GM15510 (cell line): ENCODE measurements around the gene ORC2.

Experiments
- POLR2A ChIP-seq: IDR thresholded peaks from 3 replicates; pipeline ENCODE4 v1.6.1; 2011; ENCODE audit warnings: borderline replicate concordance; ENCODE audit not compliant: insufficient read length; ENCODE audit errors: extremely low read depth

The ORC2 gene

DNA sequence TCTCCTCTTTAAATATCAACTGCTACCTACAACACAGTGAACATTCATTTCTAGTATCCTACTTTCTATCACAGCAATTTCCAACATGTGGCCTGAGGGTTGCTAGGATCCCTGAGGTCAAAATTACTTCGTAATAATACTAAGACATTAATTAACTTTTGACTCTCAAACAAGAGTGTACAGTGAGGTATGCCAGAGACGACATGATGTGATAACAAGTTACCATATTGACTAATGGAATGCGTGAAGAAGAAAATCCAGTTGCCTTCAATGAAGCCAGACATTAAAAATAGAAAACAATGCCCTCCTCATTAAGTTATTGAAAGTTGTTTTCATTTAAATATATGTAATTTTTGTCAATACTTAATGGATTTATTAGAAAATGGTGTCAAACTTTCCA, 13.1 kb downstream of the ORC2 start:
- no peak for TF ChIP-seq POLR2A

DNA sequence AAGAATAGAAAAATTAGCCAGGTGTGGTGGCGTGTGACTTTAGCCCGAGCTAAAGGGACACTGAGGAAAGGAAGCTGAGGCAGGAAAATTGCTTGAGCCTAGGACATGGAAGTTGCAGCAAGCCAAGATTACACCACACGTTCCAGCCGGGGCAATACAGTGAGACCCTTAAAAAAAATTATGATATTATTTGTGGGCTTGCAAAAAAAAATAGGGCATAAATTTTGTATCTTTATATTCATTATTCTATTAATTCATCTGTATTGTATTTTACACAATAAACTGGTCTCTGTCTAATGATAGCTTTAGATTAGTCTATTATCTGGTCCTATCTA, 18.1 kb downstream of the ORC2 start:
- TF ChIP-seq POLR2A = no peak

GRCh38 chr2:200944467-200945394, 18.7 kb downstream of the ORC2 start:
- no peak for TF ChIP-seq POLR2A

- no peak for TF ChIP-seq POLR2A
Observed at GRCh38 chr2:200943527-200944105, 19.8 kb downstream of the ORC2 start.

GRCh38 chr2:200939832-200940231, 23.6 kb downstream of the ORC2 start:
- TF ChIP-seq POLR2A = no peak

- no peak for TF ChIP-seq POLR2A
Observed at GRCh38 chr2:200930947-200931626, 32.4 kb downstream of the ORC2 start.

GRCh38 chr2:200929334-200930249, 33.9 kb downstream of the ORC2 start:
- no peak for TF ChIP-seq POLR2A

- no peak for TF ChIP-seq POLR2A
Observed at GRCh38 chr2:200922439-200922838, 41.0 kb downstream of the ORC2 start.

GRCh38 chr2:200913654-200914053, 49.8 kb downstream of the ORC2 start:
- TF ChIP-seq POLR2A = no peak

DNA sequence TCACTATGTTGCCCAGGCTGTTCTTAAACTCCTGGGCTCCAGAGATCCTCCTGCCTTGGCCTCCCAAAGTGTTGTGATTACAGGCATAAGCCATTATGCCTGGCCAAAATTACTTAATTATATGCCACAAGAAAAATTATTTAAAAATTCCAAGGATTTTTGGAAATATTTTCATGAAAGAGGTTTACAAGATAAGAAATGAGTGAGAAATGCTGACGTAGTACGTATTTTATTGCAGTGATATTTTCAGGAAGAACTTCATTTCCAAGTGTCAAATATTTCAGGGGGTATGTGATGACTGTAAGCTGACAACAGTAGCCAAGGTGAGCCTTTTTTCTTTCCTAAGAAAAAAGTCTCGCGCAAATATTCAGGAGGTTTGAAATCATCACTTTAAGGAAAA, 53.5 kb downstream of the ORC2 start:
- no peak for TF ChIP-seq POLR2A

- no peak for TF ChIP-seq POLR2A
Observed at GRCh38 chr2:200905618-200906296, 57.7 kb downstream of the ORC2 start.

DNA sequence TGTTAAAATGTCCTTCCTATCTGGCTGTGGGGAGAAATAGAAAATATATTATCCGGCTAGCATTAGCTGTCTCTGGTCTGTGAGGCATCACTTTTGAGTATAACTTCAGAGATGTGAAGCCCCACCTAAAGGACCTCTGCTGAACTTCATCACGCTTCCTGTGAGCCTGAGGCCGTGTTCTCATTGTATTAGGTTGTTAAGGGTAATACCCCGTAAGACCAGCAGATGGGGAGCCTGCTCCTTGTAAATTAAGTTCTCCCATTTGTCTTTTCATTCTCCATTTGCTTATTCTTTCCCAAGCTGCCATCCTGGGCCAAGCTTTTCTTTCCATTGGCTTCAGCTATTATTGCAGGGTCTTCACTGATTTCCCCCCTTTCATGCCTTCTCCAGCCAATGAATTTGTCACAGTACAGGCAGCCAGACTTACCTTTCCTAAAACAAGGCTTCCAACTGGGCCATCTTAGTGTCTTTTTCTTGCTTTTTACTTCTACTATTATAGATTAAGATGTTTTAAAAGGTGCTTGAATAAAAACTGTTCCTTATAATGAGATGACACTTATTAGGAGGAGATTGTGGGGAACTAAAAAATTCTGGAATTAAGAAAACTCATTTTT, 61.9 kb downstream of the ORC2 start:
- TF ChIP-seq POLR2A = no peak

- TF ChIP-seq POLR2A = no peak
Observed at GRCh38 chr2:200899482-200899881, 64.0 kb downstream of the ORC2 start.
